GM21381 (cell line): ENCODE measurements around the gene RNF175.
A peak's percentile ranks its signal among the peaks of the same experiment; 100 is the strongest.
"Not testable (repeated sequence)": the region's sequence is repeated elsewhere in the genome, so short reads cannot be mapped to it uniquely, and the experiment has no call there.

ENCODE experiments used
- ATAC-seq: cut with Tn5 transposase; IDR thresholded peaks from one replicate; pipeline ENCODE4 v1.9.1; 2021; ENCODE audit warnings: mild to moderate bottlenecking, moderate library complexity; ENCODE audit not compliant: unreplicated experiment

The RNF175 gene

GRCh38 chr4:153684971-153685371 is 74.9 kb downstream of the RNF175 start:
- ATAC-seq: no peak

- peak; percentile 92 for ATAC-seq
These were observed 75.4 kb downstream of the RNF175 start, which contains the start of gene TLR2 for GRCh38 chr4:153684182-153684970. TLR2 (plus strand) TSS chr4:153684280; CDS start chr4:153702908, 18,628 bp downstream.

GRCh38 chr4:153683763-153684181 is 76.1 kb downstream of the RNF175 start:
- no peak for ATAC-seq

- no peak for ATAC-seq
These were observed 80.3 kb downstream of the RNF175 start for GRCh38 chr4:153679486-153679885.

GRCh38 chr4:153676984-153677383 is 82.8 kb downstream of the RNF175 start:
- no peak for ATAC-seq

- no peak for ATAC-seq
These were observed 83.3 kb downstream of the RNF175 start for GRCh38 chr4:153676486-153676885.

GRCh38 chr4:153669838-153670237 is 90.0 kb downstream of the RNF175 start:
- ATAC-seq: no peak

- ATAC-seq: no peak
These were observed 91.2 kb downstream of the RNF175 start for GRCh38 chr4:153668647-153669046.

GRCh38 chr4:153666505-153666904 is 93.3 kb downstream of the RNF175 start:
- not testable (repeated sequence) for ATAC-seq

- no peak for ATAC-seq
These were observed 96.2 kb downstream of the RNF175 start for GRCh38 chr4:153663667-153664066.

- no peak for ATAC-seq
These were observed 97.9 kb downstream of the RNF175 start for GRCh38 chr4:153661908-153662307.

GRCh38 chr4:153661215-153661822 is 98.5 kb downstream of the RNF175 start:
- ATAC-seq: no peak
